ENCODE data around the gene FAM107A. TPM values are rescaled to one million over a fixed set of nuclear protein-coding genes. Genes with fewer than 3 reads are reported as not detected.

FAM107A gene
- total and polyA plus RNA-seq, 4 donors: 3.8 to 23.6 (median 7.9) TPM

DNA sequence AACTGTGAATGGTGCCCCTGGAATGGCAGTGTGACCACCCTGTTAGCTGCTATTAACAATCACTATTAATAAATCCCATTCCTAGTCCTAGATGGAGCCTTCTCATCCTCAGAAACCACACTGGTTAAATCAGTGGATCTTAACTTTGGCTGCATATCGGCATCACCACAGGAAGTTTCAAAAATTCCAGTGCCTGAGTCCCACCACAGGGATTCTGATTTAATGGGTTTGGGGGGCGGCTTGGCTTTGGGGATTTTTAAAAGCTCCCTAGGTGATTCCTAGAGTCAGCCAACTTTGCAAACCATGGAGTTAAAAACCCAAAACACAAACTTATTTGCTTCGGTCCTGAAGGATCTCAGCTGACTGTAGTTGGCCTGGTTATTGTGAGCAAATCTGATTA, 3.1 kb downstream of the FAM107A start:
- no peak for ATAC-seq (ENCODE audit: low FRiP score)
- WGBS, 2 donors: 85 to 89% methylated on average over 3 of the region's 3 CpGs
- intact Hi-C loops (cut with DNase I): no loop called here
- Histone ChIP-seq H3K27me3 (ENCODE audit: control insufficient read depth in 1 of 2, insufficient read depth in 2 of 2, low read length in 1 of 2) (no peaks in the 10 kb centered on the region), H3K9me3 (ENCODE audit: control insufficient read depth, low read length) (no peaks in the 10 kb centered on the region), H3K36me3 (ENCODE audit: control insufficient read depth in 1 of 2, insufficient read depth in 2 of 2, low read length in 1 of 2) (no peaks in the 10 kb centered on the region), H3K4me3 (ENCODE audit: low read length in 2 of 2) (no peak overlapping the region), H3K27ac (ENCODE audit: low read depth in 1 of 2, low read length in 2 of 2) (no peak overlapping the region), H3K4me1 (ENCODE audit: control insufficient read depth in 1 of 2, insufficient read depth in 2 of 2, low read length in 2 of 2) (no peaks in the 10 kb centered on the region)
- no peak for DNase-seq

DNA sequence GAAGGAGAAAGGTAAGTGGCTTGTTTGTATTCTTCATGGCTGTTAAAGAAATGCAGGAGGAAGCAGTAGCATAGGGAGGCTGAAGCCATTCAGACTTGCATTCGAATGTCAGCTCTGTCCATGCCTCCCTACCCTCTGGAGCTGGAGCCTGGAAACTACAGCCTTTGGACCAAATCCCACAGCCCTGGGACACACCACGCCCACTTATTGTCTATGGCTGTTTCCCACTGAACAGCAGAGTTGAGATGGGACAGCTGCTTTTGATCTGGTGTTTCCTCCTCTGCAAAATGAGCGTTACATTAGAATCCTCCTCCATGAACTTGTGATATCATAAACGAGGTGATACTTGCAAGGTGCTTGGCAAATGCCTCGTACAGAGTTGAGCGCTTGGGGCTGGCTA, 3.6 kb downstream of the FAM107A start:
- H3K36me3 ChIP-seq (ENCODE audit: control insufficient read depth in 1 of 2, insufficient read depth in 2 of 2, low read length in 1 of 2): no peaks in the 10 kb centered on the region
- ATAC-seq (ENCODE audit: low FRiP score) (no peak), DNase-seq (no peak)
- H3K4me3 ChIP-seq (ENCODE audit: low read length in 2 of 2): no peak overlapping the region
- no peaks in the 10 kb centered on the region for H3K4me1 ChIP-seq (ENCODE audit: control insufficient read depth in 1 of 2, insufficient read depth in 2 of 2, low read length in 2 of 2)
- intact Hi-C loops (cut with DNase I): no loop called here
- no peaks in the 10 kb centered on the region for H3K9me3 ChIP-seq (ENCODE audit: control insufficient read depth, low read length)
- H3K27ac ChIP-seq (ENCODE audit: low read depth in 1 of 2, low read length in 2 of 2): no peak overlapping the region
- WGBS, 2 donors: 76 to 78% methylated on average over 6 of the region's 6 CpGs
- H3K27me3 ChIP-seq (ENCODE audit: control insufficient read depth in 1 of 2, insufficient read depth in 2 of 2, low read length in 1 of 2): no peaks in the 10 kb centered on the region

DNA sequence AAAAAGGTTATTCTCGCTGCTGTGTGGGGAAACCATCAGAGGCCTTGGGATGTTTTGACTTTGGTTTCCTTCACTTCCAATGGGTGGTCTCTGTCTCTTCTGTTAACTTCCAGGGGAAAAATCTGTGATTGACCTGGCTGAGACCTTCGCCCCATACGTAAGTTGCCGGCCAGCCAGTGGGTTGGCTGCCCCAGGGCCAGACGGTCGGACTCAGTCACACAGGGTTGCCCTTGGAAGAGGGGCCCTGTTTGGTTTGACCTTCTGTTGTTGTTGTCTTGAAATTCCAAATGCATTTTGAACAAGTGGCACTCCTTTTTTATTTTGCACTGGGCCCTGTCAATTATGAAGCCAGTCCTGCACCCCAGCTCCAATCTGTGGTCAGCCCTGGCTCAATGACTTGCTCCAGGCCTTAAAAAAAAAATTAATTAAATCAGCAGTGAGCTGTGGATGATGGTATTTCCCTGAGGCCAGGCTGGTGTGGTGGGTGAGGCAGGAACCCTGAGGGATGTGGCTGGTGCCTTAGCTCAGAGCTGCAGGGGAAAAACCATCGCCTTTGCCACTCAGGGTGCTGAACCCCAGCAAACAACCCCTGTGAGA, 4.5 kb downstream of the FAM107A start:
- Histone ChIP-seq H3K4me1 (ENCODE audit: control insufficient read depth in 1 of 2, insufficient read depth in 2 of 2, low read length in 2 of 2) (no peaks in the 10 kb centered on the region), H3K27ac (ENCODE audit: low read depth in 1 of 2, low read length in 2 of 2) (no peak overlapping the region), H3K36me3 (ENCODE audit: control insufficient read depth in 1 of 2, insufficient read depth in 2 of 2, low read length in 1 of 2) (no peaks in the 10 kb centered on the region), H3K4me3 (ENCODE audit: low read length in 2 of 2) (no peak overlapping the region), H3K9me3 (ENCODE audit: control insufficient read depth, low read length) (no peaks in the 10 kb centered on the region), H3K27me3 (ENCODE audit: control insufficient read depth in 1 of 2, insufficient read depth in 2 of 2, low read length in 1 of 2) (no peaks in the 10 kb centered on the region)
- intact Hi-C loops (cut with DNase I): no loop called here
- DNase-seq (no peak), ATAC-seq (ENCODE audit: low FRiP score) (no peak)
- 94 to 97% methylated on average over 7 of the region's 7 CpGs for WGBS, 2 donors

DNA sequence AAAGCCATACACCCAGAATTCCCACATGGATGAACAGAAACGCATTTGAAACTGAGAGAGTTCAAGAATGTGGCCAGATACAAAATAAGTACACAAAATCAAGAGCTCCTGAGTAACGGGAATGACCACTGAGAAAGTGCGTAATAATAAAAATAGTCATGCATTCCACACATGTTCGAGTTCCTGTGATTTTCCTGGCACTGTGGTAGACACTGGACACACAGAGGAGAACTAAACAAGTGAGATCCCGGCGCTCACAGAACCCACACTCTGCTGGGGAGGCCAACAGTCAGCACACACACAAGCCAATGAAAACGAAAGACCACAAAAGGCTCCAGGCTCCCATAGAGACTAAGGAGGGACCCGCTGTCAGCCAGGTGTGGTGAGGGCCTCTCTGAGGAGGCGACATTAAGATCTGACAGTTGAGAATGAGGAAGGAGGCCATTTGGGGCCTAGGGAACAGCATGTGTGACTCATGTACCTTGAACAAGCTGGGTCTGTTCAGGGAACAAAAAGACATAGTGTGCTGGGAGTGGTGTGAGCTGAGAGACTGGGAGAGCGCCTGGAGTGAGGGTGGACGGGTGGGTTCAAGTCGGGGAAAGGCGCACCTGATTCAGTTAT, 5.1 kb downstream of the FAM107A start:
- no peak for ATAC-seq (ENCODE audit: low FRiP score)
- no peak overlapping the region for H3K4me3 ChIP-seq (ENCODE audit: low read length in 2 of 2)
- no peaks in the 10 kb centered on the region for H3K36me3 ChIP-seq (ENCODE audit: control insufficient read depth in 1 of 2, insufficient read depth in 2 of 2, low read length in 1 of 2)
- intact Hi-C loops (cut with DNase I): no loop called here
- H3K4me1 ChIP-seq (ENCODE audit: control insufficient read depth in 1 of 2, insufficient read depth in 2 of 2, low read length in 2 of 2): no peaks in the 10 kb centered on the region
- H3K9me3 ChIP-seq (ENCODE audit: control insufficient read depth, low read length): no peaks in the 10 kb centered on the region
- DNase-seq: no peak
- H3K27ac ChIP-seq (ENCODE audit: low read depth in 1 of 2, low read length in 2 of 2): no peak overlapping the region
- WGBS, 2 donors: 82 to 83% methylated on average over 13 of the region's 13 CpGs
- no peaks in the 10 kb centered on the region for H3K27me3 ChIP-seq (ENCODE audit: control insufficient read depth in 1 of 2, insufficient read depth in 2 of 2, low read length in 1 of 2)

DNA sequence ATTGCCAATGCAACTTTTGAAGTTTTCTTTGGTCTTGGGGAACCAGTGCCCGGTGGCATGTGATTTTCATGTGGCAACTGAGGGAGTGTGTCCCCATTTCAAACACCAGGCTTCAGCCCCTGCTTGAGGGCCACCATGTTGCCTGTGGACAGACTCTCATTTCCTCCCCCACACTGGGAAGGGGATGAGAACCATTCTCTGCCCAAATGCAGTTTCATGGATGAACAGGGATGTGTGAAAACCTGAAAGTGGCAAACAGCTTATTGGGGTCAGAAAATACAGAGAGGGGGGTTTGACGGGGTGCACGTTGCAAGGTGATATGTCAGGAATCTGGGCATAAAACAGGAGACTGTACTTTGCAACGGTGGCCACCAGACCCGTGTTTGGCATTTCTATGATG, 6.3 kb downstream of the FAM107A start:
- Histone ChIP-seq H3K27ac (ENCODE audit: low read depth in 1 of 2, low read length in 2 of 2) (no peak overlapping the region), H3K4me1 (ENCODE audit: control insufficient read depth in 1 of 2, insufficient read depth in 2 of 2, low read length in 2 of 2) (no peaks in the 10 kb centered on the region), H3K27me3 (ENCODE audit: control insufficient read depth in 1 of 2, insufficient read depth in 2 of 2, low read length in 1 of 2) (no peaks in the 10 kb centered on the region), H3K4me3 (ENCODE audit: low read length in 2 of 2) (no peak overlapping the region), H3K36me3 (ENCODE audit: control insufficient read depth in 1 of 2, insufficient read depth in 2 of 2, low read length in 1 of 2) (no peaks in the 10 kb centered on the region), H3K9me3 (ENCODE audit: control insufficient read depth, low read length) (no peaks in the 10 kb centered on the region)
- ATAC-seq (ENCODE audit: low FRiP score) (no peak), DNase-seq (no peak)
- 89 to 92% methylated on average over 5 of the region's 5 CpGs for WGBS, 2 donors
- intact Hi-C loops (cut with DNase I): no loop called here

DNA sequence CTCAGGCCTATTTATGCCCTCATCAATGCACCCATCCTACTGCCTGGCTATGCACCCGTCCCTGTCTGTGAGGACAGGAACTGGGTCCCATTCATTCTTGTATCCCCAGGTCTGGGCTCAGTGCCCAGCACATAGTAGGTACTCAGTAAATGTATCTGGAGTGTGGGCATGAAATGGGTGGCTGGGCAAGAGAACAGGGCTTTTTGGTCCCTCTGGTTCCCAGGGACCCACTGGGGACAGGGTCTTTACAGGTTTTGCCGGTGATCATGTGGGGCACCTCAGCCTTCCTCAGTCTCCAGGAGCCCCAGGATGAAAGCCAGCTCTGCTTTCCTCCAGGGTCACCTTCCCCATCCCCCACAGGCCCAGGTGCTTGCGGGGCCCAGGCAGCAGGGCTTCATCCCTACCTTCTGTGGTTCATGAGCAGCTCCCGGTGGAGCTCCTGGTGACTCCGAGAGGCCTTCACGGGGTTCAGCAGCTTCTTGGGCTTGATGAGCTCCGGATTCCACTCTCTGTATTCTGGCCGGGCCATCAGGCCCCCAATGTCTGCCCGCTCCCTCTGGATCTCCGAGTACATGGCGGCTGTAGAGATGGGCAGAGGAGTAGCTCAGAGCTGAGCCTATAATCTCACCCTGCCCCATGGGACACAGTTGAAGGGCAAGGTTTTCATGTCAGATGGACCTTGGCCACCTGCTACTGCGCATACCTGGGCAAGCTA, 7.7 kb downstream of the FAM107A start:
- Histone ChIP-seq H3K27me3 (ENCODE audit: control insufficient read depth in 1 of 2, insufficient read depth in 2 of 2, low read length in 1 of 2) (no peaks in the 10 kb centered on the region), H3K27ac (ENCODE audit: low read depth in 1 of 2, low read length in 2 of 2) (no peak overlapping the region), H3K4me3 (ENCODE audit: low read length in 2 of 2) (no peak overlapping the region), H3K9me3 (ENCODE audit: control insufficient read depth, low read length) (no peaks in the 10 kb centered on the region), H3K36me3 (ENCODE audit: control insufficient read depth in 1 of 2, insufficient read depth in 2 of 2, low read length in 1 of 2) (no peaks in the 10 kb centered on the region), H3K4me1 (ENCODE audit: control insufficient read depth in 1 of 2, insufficient read depth in 2 of 2, low read length in 2 of 2) (no peaks in the 10 kb centered on the region)
- intact Hi-C loops (cut with DNase I): loop anchor here in 1 of 2 donors (2.0 kb wide), 1 partner anchor 59 kb away; no protein-coding TSS in a partner anchor
- 91 to 93% methylated on average over 12 of the region's 12 CpGs for WGBS, 2 donors
- no peak for DNase-seq
- peak; percentile 8 for ATAC-seq (ENCODE audit: low FRiP score)

DNA sequence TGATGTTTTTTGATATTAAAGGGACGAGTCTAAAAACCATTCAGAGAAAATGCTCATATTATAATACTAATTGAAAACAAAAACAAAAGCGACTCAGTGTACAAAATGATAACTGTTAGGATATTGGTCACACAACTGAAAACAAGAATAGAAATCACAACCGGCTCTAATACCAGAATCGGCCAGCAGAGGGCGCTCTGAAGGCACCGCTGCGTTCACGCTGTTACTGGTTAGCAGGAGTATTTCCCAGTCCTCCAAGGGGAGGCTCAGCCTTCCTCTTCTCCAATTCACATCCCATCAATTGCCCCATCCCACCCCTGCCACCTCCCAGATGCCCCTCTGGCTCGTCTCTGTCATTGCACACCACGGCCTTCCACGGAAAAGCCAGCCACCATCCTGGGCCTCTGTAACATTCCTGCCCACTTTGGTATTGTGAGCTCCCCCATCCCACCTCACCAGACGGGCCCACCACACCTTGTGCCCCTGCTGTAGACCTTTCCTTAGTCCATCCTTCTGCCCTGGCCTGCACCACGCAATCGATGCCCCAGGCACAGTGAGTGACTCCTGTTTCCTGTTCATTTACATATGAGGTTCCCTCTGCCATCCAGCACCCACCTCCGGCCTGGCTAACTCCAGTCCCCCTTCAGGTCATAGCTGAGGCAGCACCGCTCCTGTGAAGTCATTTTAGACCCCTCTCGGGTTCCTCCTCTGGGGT, 8.5 kb downstream of the FAM107A start:
- DNase-seq (peak; percentile 77 to 94), ATAC-seq (ENCODE audit: low FRiP score) (peak; percentile 73)
- intact Hi-C loops (cut with DNase I): loop anchor here (1.0 to 2.0 kb wide), 2 partner anchors 60 to 62 kb away; no protein-coding TSS in a partner anchor
- Histone ChIP-seq H3K36me3 (ENCODE audit: control insufficient read depth in 1 of 2, insufficient read depth in 2 of 2, low read length in 1 of 2) (no peaks in the 10 kb centered on the region), H3K27me3 (ENCODE audit: control insufficient read depth in 1 of 2, insufficient read depth in 2 of 2, low read length in 1 of 2) (no peaks in the 10 kb centered on the region), H3K4me1 (ENCODE audit: control insufficient read depth in 1 of 2, insufficient read depth in 2 of 2, low read length in 2 of 2) (no peaks in the 10 kb centered on the region), H3K4me3 (ENCODE audit: low read length in 2 of 2) (no peak overlapping the region), H3K27ac (ENCODE audit: low read depth in 1 of 2, low read length in 2 of 2) (no peak overlapping the region), H3K9me3 (ENCODE audit: control insufficient read depth, low read length) (no peaks in the 10 kb centered on the region)
- WGBS, 2 donors: 30 to 33% methylated on average over 17 of the region's 17 CpGs

DNA sequence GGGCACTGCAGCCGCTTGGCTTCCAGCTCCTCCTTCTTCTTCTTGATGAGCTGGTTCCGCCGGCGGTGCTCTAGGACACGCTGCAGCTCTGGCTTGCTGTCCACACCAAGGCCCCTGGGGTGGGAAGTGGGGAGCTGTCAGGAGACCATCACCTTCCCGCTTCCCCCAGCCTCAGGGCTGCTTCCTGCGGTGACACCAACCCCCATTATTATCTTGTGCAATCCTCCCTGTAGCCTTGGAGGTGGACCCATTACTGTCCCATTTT, 10.0 kb downstream of the FAM107A start:
- no peak overlapping the region for H3K4me3 ChIP-seq (ENCODE audit: low read length in 2 of 2)
- DNase-seq (no peak), ATAC-seq (ENCODE audit: low FRiP score) (no peak)
- no peaks in the 10 kb centered on the region for H3K4me1 ChIP-seq (ENCODE audit: control insufficient read depth in 1 of 2, insufficient read depth in 2 of 2, low read length in 2 of 2)
- no peaks in the 10 kb centered on the region for H3K9me3 ChIP-seq (ENCODE audit: control insufficient read depth, low read length)
- 94% methylated on average over 7 of the region's 7 CpGs for WGBS, 2 donors
- H3K36me3 ChIP-seq (ENCODE audit: control insufficient read depth in 1 of 2, insufficient read depth in 2 of 2, low read length in 1 of 2): no peaks in the 10 kb centered on the region
- no peaks in the 10 kb centered on the region for H3K27me3 ChIP-seq (ENCODE audit: control insufficient read depth in 1 of 2, insufficient read depth in 2 of 2, low read length in 1 of 2)
- no peak overlapping the region for H3K27ac ChIP-seq (ENCODE audit: low read depth in 1 of 2, low read length in 2 of 2)
- intact Hi-C loops (cut with DNase I): no loop called here

Measured in aorta (tissue), 5 donors.